ENCODE measurements around the gene DYNLT4. TPM values are rescaled to one million over a fixed set of nuclear protein-coding genes. Genes with fewer than 3 reads are reported as not detected.

Gene DYNLT4
- total RNA-seq (2021) = 2.8 and 4.3 TPM in 2 replicates
- Bru-seq, nascent RNA = percentile 50 among the genes with signal in this experiment
- percentile 23 among the genes with signal in this experiment for BruChase-seq, experiment 1, labeled RNA remaining after a 2-hour chase
- BruChase-seq, experiment 2, labeled RNA remaining after a 6-hour chase = percentile 52 among the genes with signal in this experiment
- long read RNA-seq, partial matches to known transcripts = 0 of 3 reads
- long read RNA-seq, other reads (novel, unspliced or antisense) = 3 of 3 reads

GRCh38 chr1:44806704-44807363, at the start of gene DYNLT4:
Gene DYNLT4, minus strand, starts transcription at chr1:44807351. Its CDS starts 683 bp downstream, at chr1:44806668.
- Histone ChIP-seq H3K27me3 (ENCODE audit: insufficient read depth, low read depth) (no peaks in the 10 kb centered on the region), H3K4me2 (peak within 1 kb of the TSS; percentile 70), H3K4me3 (peak within 1 kb of the TSS; percentile 30; the same call in 1 of the 2 replicates), H3K79me2 (ENCODE audit: low read depth) (peaks cover 28% of the 10 kb centered on the region), H3K4me1 (replicated peaks; ENCODE audit: insufficient read depth) (peaks cover 98% of the 10 kb centered on the region), H3F3A (ENCODE audit: insufficient read depth, low read depth) (peaks cover 87% of the 10 kb centered on the region), H4K20me1 (ENCODE audit: insufficient read depth) (no peaks in the 10 kb centered on the region), H3K36me3 (ENCODE audit: low read depth) (peaks cover 10% of the 10 kb centered on the region; the same call in 1 of the 2 replicates), H2AFZ (no peak within 1 kb of the TSS), H3K9me2 (ENCODE audit: insufficient read depth) (no peaks in the 10 kb centered on the region), H3K27ac (peak within 1 kb of the TSS; percentile 98), H3K9me3 (ENCODE audit: insufficient read depth, low read depth) (no peaks in the 10 kb centered on the region)
- intact Hi-C loops (cut with micrococcal nuclease; ENCODE audit: unreplicated experiment) = loop anchor here (2.0 to 10.0 kb wide), 5 partner anchors 72 to 880 kb away; partner anchors contain the start of genes ARMH1, GPBP1L1, KIF2C and NASP
- ChIA-PET POLR2A (ENCODE audit: unreplicated experiment) (interaction anchor here (0.7 to 1.2 kb wide), 2 partner anchors 12 to 32 kb away, joined by 5 to 9 read pairs; partner anchors contain the start of gene RPS8), CTCF (no interaction called here)
- TF ChIP-seq EZH2 (IDR thresholded peaks at IDR 0.05; ENCODE audit: low read depth) = no peak
- TF ChIP-seq CTCF (conservative IDR thresholded peaks at IDR 0.05) = no peak
- no peak for DNase-seq
- TSS peak; percentile 84 for BruUV-seq (replicated peaks)

GRCh38 chr1:44855742-44856141, 48.6 kb upstream of the DYNLT4 start:
- Histone ChIP-seq H3K27me3 (ENCODE audit: insufficient read depth, low read depth) (no peaks in the 10 kb centered on the region), H3K4me2 (no peak overlapping the region), H3F3A (ENCODE audit: insufficient read depth, low read depth) (no peaks in the 10 kb centered on the region), H2AFZ (no peak overlapping the region), H3K27ac (no peak overlapping the region), H3K9me3 (ENCODE audit: insufficient read depth, low read depth) (no peaks in the 10 kb centered on the region), H3K36me3 (ENCODE audit: low read depth) (no peaks in the 10 kb centered on the region), H3K9me2 (ENCODE audit: insufficient read depth) (no peaks in the 10 kb centered on the region), H4K20me1 (ENCODE audit: insufficient read depth) (no peaks in the 10 kb centered on the region), H3K4me3 (no peak overlapping the region), H3K4me1 (replicated peaks; ENCODE audit: insufficient read depth) (no peaks in the 10 kb centered on the region), H3K79me2 (ENCODE audit: low read depth) (no peaks in the 10 kb centered on the region)
- BruUV-seq (replicated peaks) = no TSS peak
- ChIA-PET CTCF (no interaction called here), POLR2A (ENCODE audit: unreplicated experiment) (no interaction called here)
- intact Hi-C loops (cut with micrococcal nuclease; ENCODE audit: unreplicated experiment) = no loop called here
- DNase-seq = peak in 1 of 2 experiments; percentile 64
- TF ChIP-seq EZH2 (IDR thresholded peaks at IDR 0.05; ENCODE audit: low read depth) = no peak
- TF ChIP-seq CTCF (conservative IDR thresholded peaks at IDR 0.05) = no peak

GRCh38 chr1:44854970-44855369, 47.8 kb upstream of the DYNLT4 start:
- no TSS peak for BruUV-seq (replicated peaks)
- no peaks in the 10 kb centered on the region for H3K9me2 ChIP-seq (ENCODE audit: insufficient read depth)
- no peak for TF ChIP-seq EZH2 (IDR thresholded peaks at IDR 0.05; ENCODE audit: low read depth)
- TF ChIP-seq CTCF (conservative IDR thresholded peaks at IDR 0.05) = no peak
- H3K36me3 ChIP-seq (ENCODE audit: low read depth) = no peaks in the 10 kb centered on the region
- intact Hi-C loops (cut with micrococcal nuclease; ENCODE audit: unreplicated experiment) = no loop called here
- no peak overlapping the region for H2AFZ ChIP-seq
- no peaks in the 10 kb centered on the region for H3K79me2 ChIP-seq (ENCODE audit: low read depth)
- no peak overlapping the region for H3K4me2 ChIP-seq
- H4K20me1 ChIP-seq (ENCODE audit: insufficient read depth) = no peaks in the 10 kb centered on the region
- H3K27me3 ChIP-seq (ENCODE audit: insufficient read depth, low read depth) = no peaks in the 10 kb centered on the region
- H3K4me1 ChIP-seq (replicated peaks; ENCODE audit: insufficient read depth) = no peaks in the 10 kb centered on the region
- no peak for DNase-seq
- no peak overlapping the region for H3K4me3 ChIP-seq
- ChIA-PET CTCF (interaction anchor here (0.7 kb wide), 1 partner anchor 55 kb away, joined by 3 read pairs; the partner anchor contains the start of gene PLK3), POLR2A (ENCODE audit: unreplicated experiment) (no interaction called here)
- no peaks in the 10 kb centered on the region for H3K9me3 ChIP-seq (ENCODE audit: insufficient read depth, low read depth)
- H3K27ac ChIP-seq = no peak overlapping the region
- no peaks in the 10 kb centered on the region for H3F3A ChIP-seq (ENCODE audit: insufficient read depth, low read depth)

All from PC-9 (cell line).